Measurements from ENCODE around the gene EIF4E2. TPM values are rescaled to one million over a fixed set of nuclear protein-coding genes. Genes with fewer than 3 reads are reported as not detected.
A peak's percentile ranks its signal among the peaks of the same experiment; 100 is the strongest.
"Not testable (repeated sequence)": the region's sequence is repeated elsewhere in the genome, so short reads cannot be mapped to it uniquely, and the experiment has no call there.

EIF4E2 gene
- total RNA-seq, 1 donor from 2014 or later: 87.1 TPM

GRCh38 chr2:232562515-232563151, 12.1 kb downstream of the EIF4E2 start:
- peaks cover 4% of the 10 kb centered on the region for H3K4me1 Mint-ChIP-seq (ENCODE audit: low read depth)
- no peak overlapping the region for H3K27ac Mint-ChIP-seq (ENCODE audit: unreplicated experiment)
- DNase-seq (ENCODE audit: low spot score): no peak
- peaks cover 44% of the 10 kb centered on the region for H3K36me3 Mint-ChIP-seq (ENCODE audit: low read depth)
- no peaks in the 10 kb centered on the region for H3K27me3 Mint-ChIP-seq (ENCODE audit: low read depth)
- H3K9me3 Mint-ChIP-seq (ENCODE audit: low read depth): no peaks in the 10 kb centered on the region
- TF ChIP-seq CTCF (IDR thresholded peaks at IDR 0.05): no peak
- no peak overlapping the region for H3K4me3 Mint-ChIP-seq (ENCODE audit: unreplicated experiment)

- DNase-seq (ENCODE audit: low spot score): no peak
- Mint-ChIP-seq H3K9me3 (ENCODE audit: low read depth) (no peaks in the 10 kb centered on the region), H3K27ac (ENCODE audit: unreplicated experiment) (no peak overlapping the region), H3K4me3 (ENCODE audit: unreplicated experiment) (no peak overlapping the region), H3K36me3 (ENCODE audit: low read depth) (peaks cover 48% of the 10 kb centered on the region), H3K4me1 (ENCODE audit: low read depth) (peaks cover 12% of the 10 kb centered on the region), H3K27me3 (ENCODE audit: low read depth) (no peaks in the 10 kb centered on the region)
- TF ChIP-seq CTCF (IDR thresholded peaks at IDR 0.05): no peak
Observed at GRCh38 chr2:232563580-232563979, 13.1 kb downstream of the EIF4E2 start.

- peak overlapping the region; percentile 57 for H3K27ac Mint-ChIP-seq (ENCODE audit: unreplicated experiment)
- no peaks in the 10 kb centered on the region for H3K9me3 Mint-ChIP-seq (ENCODE audit: low read depth)
- no peak for TF ChIP-seq CTCF (IDR thresholded peaks at IDR 0.05)
- no peaks in the 10 kb centered on the region for H3K27me3 Mint-ChIP-seq (ENCODE audit: low read depth)
- peaks cover 20% of the 10 kb centered on the region for H3K4me1 Mint-ChIP-seq (ENCODE audit: low read depth)
- H3K36me3 Mint-ChIP-seq (ENCODE audit: low read depth): peaks cover 52% of the 10 kb centered on the region
- no peak overlapping the region for H3K4me3 Mint-ChIP-seq (ENCODE audit: unreplicated experiment)
- DNase-seq (ENCODE audit: low spot score): no peak
Observed at GRCh38 chr2:232567721-232568120, 17.2 kb downstream of the EIF4E2 start.

- no peak for DNase-seq (ENCODE audit: low spot score)
- Mint-ChIP-seq H3K4me3 (ENCODE audit: unreplicated experiment) (no peak overlapping the region), H3K4me1 (ENCODE audit: low read depth) (peaks cover 20% of the 10 kb centered on the region), H3K27me3 (ENCODE audit: low read depth) (no peaks in the 10 kb centered on the region), H3K36me3 (ENCODE audit: low read depth) (peaks cover 52% of the 10 kb centered on the region), H3K9me3 (ENCODE audit: low read depth) (no peaks in the 10 kb centered on the region), H3K27ac (ENCODE audit: unreplicated experiment) (peak overlapping the region; percentile 63)
- no peak for TF ChIP-seq CTCF (IDR thresholded peaks at IDR 0.05)
Observed at GRCh38 chr2:232568161-232568560, 17.7 kb downstream of the EIF4E2 start.

- no peaks in the 10 kb centered on the region for H3K27me3 Mint-ChIP-seq (ENCODE audit: low read depth)
- no peak for TF ChIP-seq CTCF (IDR thresholded peaks at IDR 0.05)
- H3K27ac Mint-ChIP-seq (ENCODE audit: unreplicated experiment): no peak overlapping the region
- peaks cover 50% of the 10 kb centered on the region for H3K36me3 Mint-ChIP-seq (ENCODE audit: low read depth)
- no peaks in the 10 kb centered on the region for H3K9me3 Mint-ChIP-seq (ENCODE audit: low read depth)
- peaks cover 25% of the 10 kb centered on the region for H3K4me1 Mint-ChIP-seq (ENCODE audit: low read depth)
- H3K4me3 Mint-ChIP-seq (ENCODE audit: unreplicated experiment): no peak overlapping the region
- no peak for DNase-seq (ENCODE audit: low spot score)
Observed at GRCh38 chr2:232569541-232569940, 19.1 kb downstream of the EIF4E2 start.

GRCh38 chr2:232570481-232570880, 20.0 kb downstream of the EIF4E2 start:
- not testable (repeated sequence) for DNase-seq (ENCODE audit: low spot score); H3K27ac Mint-ChIP-seq (ENCODE audit: unreplicated experiment); H3K9me3 Mint-ChIP-seq (ENCODE audit: low read depth); H3K27me3 Mint-ChIP-seq (ENCODE audit: low read depth); H3K4me3 Mint-ChIP-seq (ENCODE audit: unreplicated experiment)
- Mint-ChIP-seq H3K4me1 (ENCODE audit: low read depth) (peaks cover 30% of the 10 kb centered on the region), H3K36me3 (ENCODE audit: low read depth) (peaks cover 46% of the 10 kb centered on the region)
